ENCODE results near the gene ACTR3C.
A peak's percentile ranks its signal among the peaks of the same experiment; 100 is the strongest.
"Not testable (repeated sequence)": the region's sequence is repeated elsewhere in the genome, so short reads cannot be mapped to it uniquely, and the experiment has no call there.

The ACTR3C gene

GRCh38 chr7:150276132-150276695 is 47.1 kb downstream of the ACTR3C start:
- DNase-seq (ENCODE audit: extremely low read depth, insufficient read length): not testable (repeated sequence)
- peak; percentile 48 for TF ChIP-seq CTCF (IDR thresholded peaks at IDR 0.05; ENCODE audit: insufficient read depth, low read length, poor library complexity, severe bottlenecking)

GRCh38 chr7:150271898-150272297 is 51.4 kb downstream of the ACTR3C start:
- H3K27me3 ChIP-seq (replicated peaks; ENCODE audit: control insufficient read depth, insufficient read depth, low read length); DNase-seq (ENCODE audit: extremely low read depth, insufficient read length); H3K36me3 ChIP-seq (ENCODE audit: control insufficient read depth, insufficient read depth, low read length); H3K4me3 ChIP-seq (replicated peaks; ENCODE audit: low read depth, low read length): not testable (repeated sequence)

More at GRCh38 chr7:150276132-150276695, 47.1 kb downstream of the ACTR3C start:
- not testable (repeated sequence) for H3K4me3 ChIP-seq (replicated peaks; ENCODE audit: low read depth, low read length); H3K27me3 ChIP-seq (replicated peaks; ENCODE audit: control insufficient read depth, insufficient read depth, low read length); H3K36me3 ChIP-seq (ENCODE audit: control insufficient read depth, insufficient read depth, low read length)

GRCh38 chr7:150270101-150270824 is 53.1 kb downstream of the ACTR3C start:
- H3K36me3 ChIP-seq (ENCODE audit: control insufficient read depth, insufficient read depth, low read length); DNase-seq (ENCODE audit: extremely low read depth, insufficient read length): not testable (repeated sequence)

GRCh38 chr7:150268798-150269197 is 54.5 kb downstream of the ACTR3C start:
- DNase-seq (ENCODE audit: extremely low read depth, insufficient read length); H3K4me3 ChIP-seq (replicated peaks; ENCODE audit: low read depth, low read length): not testable (repeated sequence)

More at GRCh38 chr7:150270101-150270824, 53.1 kb downstream of the ACTR3C start:
- H3K27me3 ChIP-seq (replicated peaks; ENCODE audit: control insufficient read depth, insufficient read depth, low read length); H3K4me3 ChIP-seq (replicated peaks; ENCODE audit: low read depth, low read length): not testable (repeated sequence)

GRCh38 chr7:150268287-150268686 is 55.1 kb downstream of the ACTR3C start:
- H3K4me3 ChIP-seq (replicated peaks; ENCODE audit: low read depth, low read length); H3K27me3 ChIP-seq (replicated peaks; ENCODE audit: control insufficient read depth, insufficient read depth, low read length); H3K36me3 ChIP-seq (ENCODE audit: control insufficient read depth, insufficient read depth, low read length); DNase-seq (ENCODE audit: extremely low read depth, insufficient read length): not testable (repeated sequence)

More at GRCh38 chr7:150268798-150269197, 54.5 kb downstream of the ACTR3C start:
- not testable (repeated sequence) for H3K27me3 ChIP-seq (replicated peaks; ENCODE audit: control insufficient read depth, insufficient read depth, low read length); H3K36me3 ChIP-seq (ENCODE audit: control insufficient read depth, insufficient read depth, low read length)

GRCh38 chr7:150266953-150267665 is 56.2 kb downstream of the ACTR3C start:
- not testable (repeated sequence) for H3K4me3 ChIP-seq (replicated peaks; ENCODE audit: low read depth, low read length); H3K27me3 ChIP-seq (replicated peaks; ENCODE audit: control insufficient read depth, insufficient read depth, low read length); DNase-seq (ENCODE audit: extremely low read depth, insufficient read length); H3K36me3 ChIP-seq (ENCODE audit: control insufficient read depth, insufficient read depth, low read length)

- DNase-seq (ENCODE audit: extremely low read depth, insufficient read length); H3K4me3 ChIP-seq (replicated peaks; ENCODE audit: low read depth, low read length); H3K36me3 ChIP-seq (ENCODE audit: control insufficient read depth, insufficient read depth, low read length); H3K27me3 ChIP-seq (replicated peaks; ENCODE audit: control insufficient read depth, insufficient read depth, low read length): not testable (repeated sequence)
Measured at GRCh38 chr7:150262656-150263055, 60.7 kb downstream of the ACTR3C start.

- not testable (repeated sequence) for H3K27me3 ChIP-seq (replicated peaks; ENCODE audit: control insufficient read depth, insufficient read depth, low read length); H3K4me3 ChIP-seq (replicated peaks; ENCODE audit: low read depth, low read length); DNase-seq (ENCODE audit: extremely low read depth, insufficient read length); H3K36me3 ChIP-seq (ENCODE audit: control insufficient read depth, insufficient read depth, low read length)
Measured at GRCh38 chr7:150247745-150248144, 75.6 kb downstream of the ACTR3C start.

- not testable (repeated sequence) for DNase-seq (ENCODE audit: extremely low read depth, insufficient read length); H3K36me3 ChIP-seq (ENCODE audit: control insufficient read depth, insufficient read depth, low read length); H3K4me3 ChIP-seq (replicated peaks; ENCODE audit: low read depth, low read length); H3K27me3 ChIP-seq (replicated peaks; ENCODE audit: control insufficient read depth, insufficient read depth, low read length)
Measured at GRCh38 chr7:150245208-150245607, 78.1 kb downstream of the ACTR3C start.

GRCh38 chr7:150242935-150243334 is 80.4 kb downstream of the ACTR3C start:
- H3K36me3 ChIP-seq (ENCODE audit: control insufficient read depth, insufficient read depth, low read length); DNase-seq (ENCODE audit: extremely low read depth, insufficient read length); H3K27me3 ChIP-seq (replicated peaks; ENCODE audit: control insufficient read depth, insufficient read depth, low read length); H3K4me3 ChIP-seq (replicated peaks; ENCODE audit: low read depth, low read length): not testable (repeated sequence)

- H3K4me3 ChIP-seq (replicated peaks; ENCODE audit: low read depth, low read length); H3K36me3 ChIP-seq (ENCODE audit: control insufficient read depth, insufficient read depth, low read length); DNase-seq (ENCODE audit: extremely low read depth, insufficient read length); H3K27me3 ChIP-seq (replicated peaks; ENCODE audit: control insufficient read depth, insufficient read depth, low read length): not testable (repeated sequence)
Measured at GRCh38 chr7:150225444-150225843, 97.9 kb downstream of the ACTR3C start.

GRCh38 chr7:150222083-150222972 is 101.0 kb downstream of the ACTR3C start:
- H3K4me3 ChIP-seq (replicated peaks; ENCODE audit: low read depth, low read length); H3K36me3 ChIP-seq (ENCODE audit: control insufficient read depth, insufficient read depth, low read length); DNase-seq (ENCODE audit: extremely low read depth, insufficient read length); H3K27me3 ChIP-seq (replicated peaks; ENCODE audit: control insufficient read depth, insufficient read depth, low read length): not testable (repeated sequence)

Measured in GM06990 (cell line).